22Rv1 (cell line): Measurements from ENCODE around the gene MGST3.

Experiments used
- CTCF ChIP-seq: fragments of 450-650 bp; IDR thresholded peaks from 2 replicates; pipeline ENCODE4 v1.5.1; 2017; ENCODE audit warnings: mild to moderate bottlenecking
- ZFX ChIP-seq: fragments of 450-650 bp; IDR thresholded peaks from 2 replicates; pipeline ENCODE4 v1.6.1; 2017; ENCODE audit warnings: antibody characterized with exemption, borderline replicate concordance

DNA sequence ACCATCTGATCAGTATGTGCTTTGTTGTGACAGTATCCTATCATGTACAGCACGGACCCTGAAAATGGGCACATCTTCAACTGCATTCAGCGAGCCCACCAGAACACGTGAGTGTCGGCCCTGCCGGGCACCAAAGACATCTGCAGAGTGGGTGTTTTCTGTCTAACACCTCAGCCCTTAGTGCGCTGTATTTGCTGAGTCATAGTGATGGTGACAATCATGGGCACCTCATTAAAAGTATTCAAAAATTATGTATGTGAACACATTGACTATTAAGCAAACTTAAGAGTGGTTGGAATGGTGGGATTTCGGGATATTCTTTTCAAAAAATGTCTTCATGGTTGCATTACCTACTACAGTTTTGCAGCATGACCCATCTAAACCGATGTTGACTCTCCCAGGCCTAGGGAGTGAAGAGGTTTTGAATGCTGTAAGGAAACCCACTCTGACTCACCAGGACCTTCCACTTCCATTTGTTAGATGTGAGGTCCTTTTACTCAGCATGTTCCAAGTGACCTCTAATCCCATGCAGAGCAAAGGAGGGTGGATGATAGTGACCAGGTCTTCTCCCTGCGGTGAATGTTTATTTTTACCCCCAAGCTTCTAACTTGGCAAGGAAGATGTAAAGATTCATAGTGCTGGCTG is 20.1 kb downstream of the MGST3 start:
- TF ChIP-seq CTCF, result no peak
- no peak for TF ChIP-seq ZFX
